ENCODE measurements around the gene VCL. TPM values are rescaled to one million over a fixed set of nuclear protein-coding genes. Genes with fewer than 3 reads are reported as not detected.

The VCL gene
- total and polyA plus RNA-seq, 9 of the 15 experiments (the other 6 are each of a cell fraction or from before 2014, with no cell fraction given): 29.8 to 186 (median 76.4) TPM

GRCh38 chr10:74021248-74022055, 23.5 kb downstream of the VCL start (continued):
- no peak for TF ChIP-seq ZBTB9 (CRISPR knock-in tag; IDR thresholded peaks at IDR 0.05)
- no peak for TF ChIP-seq MYNN (IDR thresholded peaks at IDR 0.05)
- TF ChIP-seq MYNN (CRISPR knock-in tag; IDR thresholded peaks at IDR 0.05): no peak
- TF ChIP-seq ZNF79 (CRISPR knock-in tag; IDR thresholded peaks at IDR 0.05; ENCODE audit: low read depth): no peak
- no peak for TF ChIP-seq ZNF274 (IDR thresholded peaks at IDR 0.05; ENCODE audit: borderline replicate concordance, low read depth, low read length)
- TF ChIP-seq RBM17 (IDR thresholded peaks at IDR 0.05; ENCODE audit: borderline replicate concordance, low read depth, low read length): no peak
- TF ChIP-seq PHF8 (IDR thresholded peaks at IDR 0.05; ENCODE audit: borderline replicate concordance, low read length): no peak
- peak; percentile 71 for TF ChIP-seq GATA2 (CRISPR knock-in tag; IDR thresholded peaks at IDR 0.05)
- no peak for TF ChIP-seq ZNF324 (CRISPR knock-in tag; IDR thresholded peaks at IDR 0.05)
- no peak for TF ChIP-seq KDM4B (IDR thresholded peaks at IDR 0.05; ENCODE audit: borderline replicate concordance in 2 of 2, low read depth in 1 of 2)
- peak; percentile 80 for TF ChIP-seq FOXM1 (IDR thresholded peaks at IDR 0.05; ENCODE audit: low read depth)
- TF ChIP-seq FOXM1 (CRISPR knock-in tag; IDR thresholded peaks at IDR 0.05; ENCODE audit: low read depth): no peak
- TF ChIP-seq SRSF1 (IDR thresholded peaks at IDR 0.05; ENCODE audit: low read depth, low read length): no peak
- TF ChIP-seq ZNF668 (CRISPR knock-in tag; IDR thresholded peaks at IDR 0.05): no peak
- TF ChIP-seq RUNX1 (IDR thresholded peaks at IDR 0.05; ENCODE audit: low read depth): no peak
- no peak for TF ChIP-seq ZNF224 (CRISPR knock-in tag; IDR thresholded peaks at IDR 0.05)
- TF ChIP-seq CBFB (CRISPR knock-in tag; IDR thresholded peaks at IDR 0.05): no peak
- peak; percentile 75 for TF ChIP-seq CEBPG (CRISPR knock-in tag; IDR thresholded peaks at IDR 0.05)
- peak; percentile 96 to 97 for TF ChIP-seq CEBPG (tag; conservative IDR thresholded peaks at IDR 0.05 in 1 of 2, IDR thresholded peaks at IDR 0.05 in 1 of 2)
- peak; percentile 76; the same call in 1 of the 2 replicates for TF ChIP-seq LCOR (CRISPR knock-in tag; IDR thresholded peaks at IDR 0.05)
- TF ChIP-seq, protein P1, sequence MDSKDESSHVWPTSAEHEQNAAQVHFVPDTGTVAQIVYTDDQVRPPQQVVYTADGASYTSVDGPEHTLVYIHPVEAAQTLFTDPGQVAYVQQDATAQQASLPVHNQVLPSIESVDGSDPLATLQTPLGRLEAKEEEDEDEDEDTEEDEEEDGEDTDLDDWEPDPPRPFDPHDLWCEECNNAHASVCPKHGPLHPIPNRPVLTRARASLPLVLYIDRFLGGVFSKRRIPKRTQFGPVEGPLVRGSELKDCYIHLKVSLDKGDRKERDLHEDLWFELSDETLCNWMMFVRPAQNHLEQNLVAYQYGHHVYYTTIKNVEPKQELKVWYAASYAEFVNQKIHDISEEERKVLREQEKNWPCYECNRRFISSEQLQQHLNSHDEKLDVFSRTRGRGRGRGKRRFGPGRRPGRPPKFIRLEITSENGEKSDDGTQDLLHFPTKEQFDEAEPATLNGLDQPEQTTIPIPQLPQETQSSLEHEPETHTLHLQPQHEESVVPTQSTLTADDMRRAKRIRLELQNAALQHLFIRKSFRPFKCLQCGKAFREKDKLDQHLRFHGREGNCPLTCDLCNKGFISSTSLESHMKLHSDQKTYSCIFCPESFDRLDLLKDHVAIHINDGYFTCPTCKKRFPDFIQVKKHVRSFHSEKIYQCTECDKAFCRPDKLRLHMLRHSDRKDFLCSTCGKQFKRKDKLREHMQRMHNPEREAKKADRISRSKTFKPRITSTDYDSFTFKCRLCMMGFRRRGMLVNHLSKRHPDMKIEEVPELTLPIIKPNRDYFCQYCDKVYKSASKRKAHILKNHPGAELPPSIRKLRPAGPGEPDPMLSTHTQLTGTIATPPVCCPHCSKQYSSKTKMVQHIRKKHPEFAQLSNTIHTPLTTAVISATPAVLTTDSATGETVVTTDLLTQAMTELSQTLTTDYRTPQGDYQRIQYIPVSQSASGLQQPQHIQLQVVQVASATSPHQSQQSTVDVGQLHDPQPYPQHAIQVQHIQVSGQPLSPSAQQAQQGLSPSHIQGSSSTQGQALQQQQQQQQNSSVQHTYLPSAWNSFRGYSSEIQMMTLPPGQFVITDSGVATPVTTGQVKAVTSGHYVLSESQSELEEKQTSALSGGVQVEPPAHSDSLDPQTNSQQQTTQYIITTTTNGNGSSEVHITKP (IDR thresholded peaks at IDR 0.05; ENCODE audit: partially characterized antibody): no peak
- TF ChIP-seq RHOXF2B (CRISPR knock-in tag; conservative IDR thresholded peaks at IDR 0.05): no peak

All from K562 (cell line).